ENCODE results near the gene RFPL3. TPM values are rescaled to one million over a fixed set of nuclear protein-coding genes. Genes with fewer than 3 reads are reported as not detected.

The RFPL3 gene
- total and polyA plus RNA-seq, 7 donors, result not detected

- ATAC-seq, result no peak
- Histone ChIP-seq H3K27ac (no peak overlapping the region), H3K4me1 (no peaks in the 10 kb centered on the region), H3K36me3 (ENCODE audit: insufficient read depth in 1 of 2, low read depth in 1 of 2) (no peaks in the 10 kb centered on the region), H3K27me3 (ENCODE audit: insufficient read depth in 3 of 3, low read length in 2 of 3) (no peaks in the 10 kb centered on the region), H3K9me3 (no peaks in the 10 kb centered on the region), H3K4me3 (no peak overlapping the region)
- WGBS, 3 donors, result 52 to 62% (median 57%) methylated on average over 9 of the region's 9 CpGs
- DNase-seq, result no peak
- intact Hi-C loops (cut with DNase I), result no loop called here
- TF ChIP-seq CTCF (IDR thresholded peaks at IDR 0.05), result no peak
Measured at GRCh38 chr22:32325416-32325801, 32.3 kb upstream of the RFPL3 start.

DNA sequence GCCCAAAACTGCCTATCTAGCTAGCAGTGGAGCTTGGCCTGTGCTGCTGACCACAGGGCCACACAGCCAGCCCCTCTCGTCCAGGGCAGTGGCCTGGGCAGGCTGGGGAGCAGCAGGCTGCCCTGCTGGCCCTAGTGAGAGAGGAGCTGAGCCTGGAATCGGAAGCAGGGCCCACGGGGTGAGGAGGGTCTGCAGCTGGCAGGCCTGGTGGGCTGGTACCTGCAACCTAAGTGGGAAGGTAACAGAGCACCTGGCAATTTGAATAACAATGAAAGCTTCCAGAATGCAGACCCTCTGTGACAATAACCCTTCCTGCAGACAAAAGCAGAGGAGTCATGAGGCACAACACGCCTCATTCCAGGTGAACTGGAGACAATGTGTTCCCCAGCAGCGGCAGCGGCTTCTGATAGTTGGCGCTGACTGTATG, 31.8 kb upstream of the RFPL3 start:
- no peak for DNase-seq
- intact Hi-C loops (cut with DNase I), result no loop called here
- H3K9me3 ChIP-seq, result no peaks in the 10 kb centered on the region
- H3K27ac ChIP-seq, result no peak overlapping the region
- H3K27me3 ChIP-seq (ENCODE audit: insufficient read depth in 3 of 3, low read length in 2 of 3), result no peaks in the 10 kb centered on the region
- WGBS, 3 donors, result 70 to 80% (median 70%) methylated on average over 7 of the region's 7 CpGs
- no peaks in the 10 kb centered on the region for H3K36me3 ChIP-seq (ENCODE audit: insufficient read depth in 1 of 2, low read depth in 1 of 2)
- no peak for TF ChIP-seq CTCF (IDR thresholded peaks at IDR 0.05)
- no peak for ATAC-seq
- H3K4me1 ChIP-seq, result no peaks in the 10 kb centered on the region
- H3K4me3 ChIP-seq, result no peak overlapping the region

- ATAC-seq (no peak), DNase-seq (no peak)
- WGBS, 3 donors, result 83 to 87% (median 85%) methylated on average over 10 of the region's 10 CpGs
- TF ChIP-seq CTCF (IDR thresholded peaks at IDR 0.05), result no peak
- H3K36me3 ChIP-seq (ENCODE audit: insufficient read depth in 1 of 2, low read depth in 1 of 2), result no peaks in the 10 kb centered on the region
- intact Hi-C loops (cut with DNase I), result no loop called here
- H3K27me3 ChIP-seq (ENCODE audit: insufficient read depth in 3 of 3, low read length in 2 of 3), result no peaks in the 10 kb centered on the region
- H3K9me3 ChIP-seq, result no peaks in the 10 kb centered on the region
- no peak overlapping the region for H3K27ac ChIP-seq
- no peak overlapping the region for H3K4me3 ChIP-seq
- H3K4me1 ChIP-seq, result no peaks in the 10 kb centered on the region
Measured at GRCh38 chr22:32326647-32327046, 31.0 kb upstream of the RFPL3 start.

DNA sequence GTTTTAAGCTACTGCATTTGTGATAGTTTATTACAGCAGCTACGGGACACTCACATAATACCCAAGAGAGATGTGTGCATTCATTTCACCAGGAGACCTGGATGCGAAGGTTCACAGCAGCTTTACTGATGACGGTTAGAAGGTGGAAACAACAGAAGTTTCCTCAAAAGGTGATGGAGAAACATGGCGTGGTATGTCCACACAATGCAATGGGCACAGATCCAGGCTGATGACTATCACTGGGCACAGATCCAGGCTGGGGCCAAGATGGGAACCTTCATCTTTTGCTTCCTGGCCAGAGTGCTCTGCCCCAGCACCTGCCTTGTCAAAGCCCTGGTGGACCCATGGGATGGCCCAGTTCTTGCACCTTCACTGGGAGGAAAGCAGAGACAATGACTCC, 30.6 kb upstream of the RFPL3 start:
- TF ChIP-seq CTCF (IDR thresholded peaks at IDR 0.05), result no peak
- 62 to 72% (median 64%) methylated on average over 4 of the region's 4 CpGs for WGBS, 3 donors
- DNase-seq (no peak), ATAC-seq (no peak)
- Histone ChIP-seq H3K4me1 (no peaks in the 10 kb centered on the region), H3K4me3 (no peak overlapping the region), H3K9me3 (no peaks in the 10 kb centered on the region), H3K27ac (no peak overlapping the region), H3K36me3 (ENCODE audit: insufficient read depth in 1 of 2, low read depth in 1 of 2) (no peaks in the 10 kb centered on the region), H3K27me3 (ENCODE audit: insufficient read depth in 3 of 3, low read length in 2 of 3) (no peaks in the 10 kb centered on the region)
- intact Hi-C loops (cut with DNase I), result no loop called here

DNA sequence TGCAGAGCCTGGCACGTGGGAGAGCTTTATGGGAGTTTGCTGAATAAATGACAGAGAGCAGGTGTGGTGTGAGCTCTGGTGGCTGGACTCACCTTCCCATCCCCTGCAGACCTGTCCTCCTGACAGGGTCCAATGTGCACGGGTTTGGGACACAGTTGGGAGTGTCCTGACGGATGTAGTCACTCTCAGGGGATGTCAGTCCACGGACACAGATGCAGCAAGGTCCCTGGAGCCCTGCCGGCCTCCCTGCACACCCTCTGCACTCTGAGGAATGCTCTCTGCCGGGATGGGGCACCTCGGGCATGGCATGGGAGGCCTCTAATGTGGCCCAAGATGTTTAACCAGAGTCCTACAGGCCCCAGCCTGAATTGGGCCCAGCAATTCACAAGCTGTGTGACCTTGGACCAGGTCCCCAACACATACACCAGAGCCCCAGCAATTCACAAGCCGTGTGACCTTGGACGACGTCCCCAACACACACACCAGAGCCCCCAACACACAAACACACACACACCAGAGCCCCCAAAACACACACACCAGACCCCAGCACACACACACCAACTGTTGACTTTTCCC, 30.0 kb upstream of the RFPL3 start:
- WGBS, 3 donors, result 62 to 71% (median 69%) methylated on average over 9 to 10 of the region's 10 CpGs
- H3K9me3 ChIP-seq, result no peaks in the 10 kb centered on the region
- ATAC-seq, result no peak
- H3K4me3 ChIP-seq, result no peak overlapping the region
- no peaks in the 10 kb centered on the region for H3K36me3 ChIP-seq (ENCODE audit: insufficient read depth in 1 of 2, low read depth in 1 of 2)
- no peak for TF ChIP-seq CTCF (IDR thresholded peaks at IDR 0.05)
- H3K27me3 ChIP-seq (ENCODE audit: insufficient read depth in 3 of 3, low read length in 2 of 3), result peaks cover 0 to 5% (median 0%) of the 10 kb centered on the region in 3 donors
- intact Hi-C loops (cut with DNase I), result no loop called here
- no peak for DNase-seq
- no peak overlapping the region for H3K27ac ChIP-seq
- no peaks in the 10 kb centered on the region for H3K4me1 ChIP-seq
